NCI-H2081 (cell line): ENCODE data around the gene KCNQ1.

Experiments used
- DNase-seq, 2 experiments: peaks; one replicate each; lab custom pipeline; 2025; lab: John Stamatoyannopoulos, UW

KCNQ1 gene

GRCh38 chr11:2444821-2445745 lies at the start of gene KCNQ1:
Gene KCNQ1, plus strand, starts transcription at chr11:2445008. Its CDS starts 91 bp downstream, at chr11:2445099.
- no peak for DNase-seq

GRCh38 chr11:2395211-2395730 lies 49.5 kb upstream of the KCNQ1 start:
- DNase-seq, result no peak

- DNase-seq, result no peak
Observed at GRCh38 chr11:2395856-2396255, 49.0 kb upstream of the KCNQ1 start.

- DNase-seq, result no peak
Observed at GRCh38 chr11:2396471-2396870, 48.3 kb upstream of the KCNQ1 start.

- no peak for DNase-seq
Observed at GRCh38 chr11:2397005-2397404, 47.8 kb upstream of the KCNQ1 start.

- DNase-seq, result no peak
Observed at GRCh38 chr11:2398664-2399355, 46.0 kb upstream of the KCNQ1 start.

GRCh38 chr11:2399488-2400068 lies 45.2 kb upstream of the KCNQ1 start:
- DNase-seq, result no peak

GRCh38 chr11:2400069-2400761 lies 44.6 kb upstream of the KCNQ1 start, which contains the start of gene TSSC4:
Gene TSSC4, plus strand, starts transcription at chr11:2400750. Its CDS starts 1,884 bp downstream, at chr11:2402634.
- DNase-seq, result peak; percentile 99 to 100

GRCh38 chr11:2400762-2401435 lies 43.9 kb upstream of the KCNQ1 start:
- DNase-seq, result no peak

GRCh38 chr11:2401436-2401984 lies 43.3 kb upstream of the KCNQ1 start:
- DNase-seq, result no peak

- no peak for DNase-seq
Observed at GRCh38 chr11:2402106-2402505, 42.7 kb upstream of the KCNQ1 start.

GRCh38 chr11:2402890-2403645 lies 41.7 kb upstream of the KCNQ1 start:
- no peak for DNase-seq

GRCh38 chr11:2404735-2405196 lies 40.0 kb upstream of the KCNQ1 start:
- no peak for DNase-seq

GRCh38 chr11:2406451-2406850 lies 38.4 kb upstream of the KCNQ1 start:
- no peak for DNase-seq

- no peak for DNase-seq
Observed at GRCh38 chr11:2406878-2407410, 37.9 kb upstream of the KCNQ1 start.

- DNase-seq, result no peak
Observed at GRCh38 chr11:2408671-2409070, 36.1 kb upstream of the KCNQ1 start.

GRCh38 chr11:2409126-2409525 lies 35.7 kb upstream of the KCNQ1 start:
- no peak for DNase-seq

- no peak for DNase-seq
Observed at GRCh38 chr11:2409611-2410468, 35.0 kb upstream of the KCNQ1 start.

- DNase-seq, result no peak
Observed at GRCh38 chr11:2410616-2411015, 34.2 kb upstream of the KCNQ1 start.
